SIG-M5 treated with dmso at 0.1 percent for 504 hours (cell line): ENCODE measurements around the gene WAPL.

Source experiments
- DNase-seq: peaks from one replicate; lab custom pipeline; 2025; ENCODE audit not compliant: unreplicated experiment; lab: John Stamatoyannopoulos, UW

WAPL gene

GRCh38 chr10:86415116-86415515, 106.5 kb downstream of the WAPL start:
- DNase-seq = no peak

DNA sequence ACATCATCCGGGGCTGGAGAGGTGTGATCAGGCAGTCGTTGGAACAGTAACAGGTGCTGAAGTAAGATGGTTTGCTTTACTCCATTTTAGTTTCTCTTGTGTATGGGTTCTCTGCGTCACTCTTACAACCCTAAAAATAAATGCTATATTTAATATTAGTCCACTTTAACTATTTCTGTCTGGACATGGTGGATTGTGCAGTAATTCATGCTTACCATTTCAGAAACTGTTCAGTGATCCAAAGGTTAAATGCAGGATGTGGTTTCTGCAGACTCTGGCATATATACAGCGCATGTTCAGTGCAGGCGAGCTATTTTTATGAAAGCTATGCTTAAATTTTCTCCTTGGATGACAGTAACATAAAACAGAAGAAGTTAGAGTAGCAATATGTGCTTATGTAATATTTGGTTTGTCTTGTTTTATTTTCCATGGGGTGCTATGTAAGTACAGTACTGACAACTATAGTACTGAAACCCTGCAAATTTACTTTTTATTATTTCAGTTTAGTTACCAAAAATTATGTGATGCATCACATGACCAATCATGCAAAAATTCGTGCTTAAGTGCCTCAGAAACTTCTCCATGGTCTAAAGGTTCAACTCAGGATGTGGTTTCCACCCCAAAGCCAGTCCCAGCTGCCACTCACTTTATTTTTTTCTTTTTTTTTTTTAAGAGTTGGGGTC, 108.4 kb downstream of the WAPL start:
- peak; percentile 37 for DNase-seq

DNA sequence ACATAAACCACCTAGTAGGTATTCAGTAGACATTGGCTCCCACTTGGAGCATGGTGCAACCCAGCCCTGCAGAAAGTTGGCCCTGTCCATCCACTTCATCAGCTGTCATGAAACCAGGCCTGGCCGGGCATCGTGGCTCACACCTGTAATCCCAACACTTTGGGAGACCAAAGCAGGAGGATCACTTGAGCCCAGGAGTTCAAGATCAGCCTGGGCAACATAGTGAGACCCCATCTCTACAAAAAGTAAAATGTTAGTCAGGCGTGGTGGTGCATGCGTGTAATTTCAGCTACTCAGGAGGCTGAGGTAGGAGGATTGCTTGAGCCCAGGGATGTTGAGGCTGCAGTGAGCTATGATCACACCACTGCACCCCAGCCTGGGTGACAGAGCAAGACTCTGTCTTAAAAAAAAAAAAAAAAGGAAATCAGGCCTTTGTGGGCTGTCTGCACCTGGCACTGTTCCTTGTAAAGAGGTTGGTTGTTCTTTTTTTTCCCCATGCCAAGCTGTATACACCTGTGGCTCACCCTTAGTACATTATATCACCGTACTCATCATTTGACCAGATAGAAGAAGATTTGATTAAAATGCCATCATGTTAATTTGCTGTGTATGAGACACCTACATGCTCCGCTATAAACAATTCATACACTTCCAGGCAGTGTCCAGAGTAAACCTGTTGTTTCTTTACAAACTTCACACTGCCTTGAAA, 109.6 kb downstream of the WAPL start:
- no peak for DNase-seq

DNA sequence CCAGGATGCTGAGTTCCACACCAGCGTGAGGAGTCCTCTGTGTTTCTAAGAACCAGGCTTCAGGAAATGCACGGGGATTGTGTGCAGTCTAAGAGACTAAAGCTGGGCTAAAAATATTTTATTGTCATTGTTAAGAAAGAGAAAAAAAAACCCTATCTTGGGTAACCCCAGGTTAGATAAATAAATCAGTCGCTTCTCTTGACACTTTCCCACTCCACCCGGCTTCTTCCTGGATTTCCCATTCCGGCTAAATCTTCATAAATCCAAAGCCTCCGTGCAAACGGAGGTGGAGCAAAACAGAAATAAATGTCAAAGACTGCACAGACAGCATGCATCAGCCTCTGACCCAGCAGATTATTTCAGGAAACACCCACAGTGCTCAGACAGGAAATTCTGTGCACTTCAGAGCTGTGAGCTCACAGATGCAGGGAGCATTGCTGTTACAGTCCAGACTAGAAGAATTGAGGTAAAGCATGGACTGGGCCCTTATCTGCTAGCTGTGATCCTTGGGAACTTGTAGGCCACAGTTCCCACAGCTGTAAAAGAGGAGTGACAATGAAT, 110.2 kb downstream of the WAPL start:
- peak; percentile 10 for DNase-seq

DNA sequence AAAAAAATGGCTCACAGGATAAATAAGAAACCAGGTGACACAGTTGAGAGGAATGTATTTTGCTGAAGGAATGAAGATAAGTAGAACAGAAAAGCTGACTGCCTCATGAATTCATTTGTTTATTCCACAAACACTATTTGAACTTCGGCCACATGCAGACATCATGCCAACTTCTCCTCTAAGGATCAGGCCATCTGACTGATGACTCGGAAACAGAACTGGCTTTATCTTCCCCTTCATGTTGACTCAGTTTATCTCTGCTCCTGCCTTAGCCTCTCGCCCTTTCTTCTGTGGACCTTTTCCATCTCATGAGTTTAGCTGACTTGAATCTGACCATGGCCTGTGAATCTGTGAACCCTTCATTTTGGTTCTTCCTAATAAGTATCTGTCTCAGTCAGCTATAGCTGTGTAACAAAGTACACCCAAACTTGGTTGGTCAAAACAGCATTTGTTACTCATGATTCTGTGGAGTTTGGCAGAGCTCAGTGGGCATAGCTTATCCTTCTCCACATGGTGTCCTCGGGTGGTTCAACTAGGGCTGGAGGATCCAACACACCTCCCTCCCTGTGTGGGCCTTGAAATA, 111.0 kb downstream of the WAPL start:
- no peak for DNase-seq

- no peak for DNase-seq
Measured at GRCh38 chr10:86409183-86409582, 112.4 kb downstream of the WAPL start.

DNA sequence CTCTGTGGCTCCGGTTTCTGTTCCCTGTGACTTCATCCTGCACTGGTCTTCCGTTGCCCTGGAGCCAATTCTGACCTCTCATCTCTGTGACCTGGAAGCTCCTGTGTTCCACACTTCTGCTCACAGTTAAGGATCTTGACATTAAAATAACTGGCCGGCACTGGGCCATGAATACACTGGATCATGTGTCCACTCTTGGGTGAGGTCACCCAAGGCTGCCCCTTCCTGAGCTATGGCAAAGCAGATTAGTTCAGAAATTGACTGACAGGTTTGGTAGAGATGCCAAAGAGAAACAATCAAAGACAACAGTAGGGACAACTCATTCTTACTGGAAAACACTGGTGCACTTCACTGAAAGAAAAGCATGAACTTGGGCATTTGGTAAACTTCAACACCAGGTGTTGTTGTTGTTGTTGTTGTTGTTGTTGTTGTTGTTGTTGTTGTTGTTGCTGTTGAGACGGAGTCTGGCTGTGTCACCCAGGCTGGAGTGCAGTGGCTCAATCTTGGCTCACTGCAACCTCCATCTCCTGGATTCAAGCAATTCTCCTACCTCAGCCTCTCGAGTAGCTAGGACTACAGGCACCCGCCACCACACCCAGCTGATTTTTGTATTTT, 118.3 kb downstream of the WAPL start:
- no peak for DNase-seq

DNA sequence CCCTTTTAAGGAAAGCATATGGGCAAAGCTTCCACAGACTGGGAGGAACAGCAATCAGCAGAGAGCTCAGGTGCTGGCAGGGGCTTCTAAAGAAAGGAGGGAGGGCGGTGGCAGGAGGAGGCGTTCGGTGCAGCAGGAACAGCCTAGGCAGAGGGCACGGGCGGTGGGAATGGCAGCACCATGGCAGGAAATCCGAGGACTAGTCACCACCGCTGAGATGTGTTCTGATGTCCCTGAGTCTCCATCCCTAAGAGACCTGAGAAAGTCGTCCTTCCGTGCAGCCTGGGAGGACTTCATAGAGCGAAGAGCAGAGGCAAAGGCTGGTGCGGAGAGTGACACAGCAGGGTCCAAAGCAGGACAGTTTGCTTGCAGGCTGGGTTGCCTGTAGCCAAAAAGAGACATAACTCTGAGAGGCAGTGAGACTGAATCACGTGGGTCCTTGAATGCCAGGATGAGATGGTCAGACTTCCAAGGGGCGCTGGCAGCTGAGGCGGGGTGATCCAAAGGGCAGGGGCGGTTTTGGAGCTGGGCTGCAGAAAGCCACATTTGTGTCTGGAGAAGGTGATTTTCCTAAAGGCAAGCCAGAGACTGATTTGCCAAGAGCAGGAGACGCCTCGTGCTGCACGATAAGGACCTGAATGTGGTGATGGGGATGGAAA, 119.2 kb downstream of the WAPL start:
- DNase-seq = no peak

- DNase-seq = no peak
Measured at GRCh38 chr10:86401588-86402282, 119.9 kb downstream of the WAPL start.

DNA sequence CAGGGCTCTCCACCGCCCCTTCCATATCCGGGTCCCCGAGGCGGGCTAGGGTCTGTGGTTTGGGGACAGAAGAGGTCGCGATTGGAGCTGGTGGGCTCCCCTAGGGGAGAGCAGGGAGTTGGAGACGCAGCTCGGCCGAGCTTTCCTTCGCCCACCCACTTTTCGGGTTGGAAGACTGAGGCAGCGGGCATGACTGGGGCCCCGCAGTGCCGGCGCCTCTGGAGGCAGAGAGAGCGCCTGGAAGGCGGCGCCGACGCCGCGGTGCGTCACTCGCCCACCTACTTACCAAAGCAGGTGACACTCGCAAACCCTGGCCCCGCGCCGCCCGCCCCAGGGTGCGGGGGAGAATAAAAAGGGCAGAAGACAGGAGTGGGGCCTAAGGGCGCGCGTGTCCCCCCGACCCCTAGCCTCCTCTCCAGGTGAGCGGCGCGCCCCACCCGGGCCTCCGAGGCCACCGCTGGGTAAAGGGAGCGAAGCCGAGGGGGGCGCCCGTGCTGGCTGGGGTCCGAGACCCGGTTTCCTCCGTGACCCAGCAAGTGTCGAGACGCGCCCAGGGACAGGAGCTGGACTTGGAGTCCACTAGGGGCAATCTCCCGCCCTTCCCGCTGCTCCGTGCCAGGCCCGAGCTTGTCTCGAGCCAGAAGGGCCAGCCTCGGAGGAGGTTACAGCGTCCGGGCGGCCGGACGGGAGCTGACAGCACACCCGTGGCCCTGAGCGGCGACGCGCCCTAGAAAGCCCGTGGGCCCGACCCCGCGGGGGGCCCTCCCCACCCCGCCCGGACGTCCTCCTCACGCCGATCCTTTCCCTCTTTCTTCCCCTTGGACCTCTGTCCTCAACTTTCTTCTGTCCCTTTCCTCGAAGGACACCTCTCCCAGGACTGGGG, 120.6 kb downstream of the WAPL start:
- no peak for DNase-seq

DNA sequence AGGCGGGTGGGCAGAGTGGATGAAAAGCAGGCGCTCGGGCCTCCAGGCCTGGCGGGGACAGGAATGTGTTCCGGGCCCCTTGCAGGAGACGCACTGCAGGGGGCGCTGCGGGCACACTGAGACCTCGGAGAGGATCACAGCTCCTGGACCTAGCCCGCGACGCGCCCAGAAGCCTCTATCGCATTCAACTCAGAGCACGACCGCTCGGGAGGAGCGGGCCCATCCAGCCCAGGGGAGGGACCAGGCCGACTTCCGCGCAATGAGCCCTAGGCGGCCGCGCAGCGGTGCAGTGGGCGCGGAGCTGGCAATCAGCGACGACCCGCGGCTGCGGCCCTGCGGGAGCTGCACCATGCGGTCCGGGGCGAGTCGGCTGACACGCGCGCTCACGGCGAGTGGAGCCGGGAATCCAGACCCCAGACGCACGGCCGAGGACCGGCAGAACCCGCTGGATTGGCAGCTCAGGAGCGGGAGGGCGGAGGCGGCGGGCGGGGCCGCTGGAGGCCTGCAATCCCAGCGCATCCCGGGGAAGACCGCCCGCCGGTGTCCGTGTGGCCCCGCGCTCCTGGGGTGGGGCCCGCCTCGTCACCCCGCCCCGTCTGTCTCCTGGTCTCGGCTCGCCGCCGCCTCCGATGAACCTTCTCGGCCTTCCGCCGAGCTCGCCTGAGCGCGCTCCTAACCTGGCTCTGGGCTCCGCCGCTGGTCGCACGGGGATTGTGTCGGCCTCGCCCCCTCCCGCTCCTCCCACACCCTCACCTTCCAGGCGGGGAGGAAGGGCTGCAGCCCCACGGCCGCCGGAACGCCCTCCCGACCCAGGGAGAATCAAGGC, 121.5 kb downstream of the WAPL start:
- DNase-seq = peak; percentile 83

DNA sequence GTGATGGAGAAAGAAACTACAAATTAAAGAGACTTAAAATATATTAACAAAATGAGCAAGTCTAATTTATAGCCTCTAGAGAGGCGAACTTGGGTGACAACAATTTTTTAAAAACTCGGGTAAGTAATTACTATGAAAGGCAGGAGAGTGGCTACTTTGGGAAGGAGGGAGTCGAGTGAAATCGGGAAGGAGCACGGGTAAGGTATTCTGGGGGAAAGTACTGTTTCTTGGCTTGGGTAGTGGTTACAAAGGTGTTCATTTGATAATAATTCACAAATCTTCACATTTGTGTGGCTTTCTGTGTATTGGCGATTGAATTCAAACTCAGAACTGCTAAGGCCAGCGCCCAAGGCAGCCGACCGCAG, 122.1 kb downstream of the WAPL start:
- DNase-seq = no peak

GRCh38 chr10:86397120-86397519, 124.5 kb downstream of the WAPL start:
- DNase-seq = no peak

GRCh38 chr10:86393862-86394455, 127.6 kb downstream of the WAPL start:
- no peak for DNase-seq

- no peak for DNase-seq
Measured at GRCh38 chr10:86393362-86393761, 128.2 kb downstream of the WAPL start.

GRCh38 chr10:86392723-86393094, 128.9 kb downstream of the WAPL start:
- no peak for DNase-seq

DNA sequence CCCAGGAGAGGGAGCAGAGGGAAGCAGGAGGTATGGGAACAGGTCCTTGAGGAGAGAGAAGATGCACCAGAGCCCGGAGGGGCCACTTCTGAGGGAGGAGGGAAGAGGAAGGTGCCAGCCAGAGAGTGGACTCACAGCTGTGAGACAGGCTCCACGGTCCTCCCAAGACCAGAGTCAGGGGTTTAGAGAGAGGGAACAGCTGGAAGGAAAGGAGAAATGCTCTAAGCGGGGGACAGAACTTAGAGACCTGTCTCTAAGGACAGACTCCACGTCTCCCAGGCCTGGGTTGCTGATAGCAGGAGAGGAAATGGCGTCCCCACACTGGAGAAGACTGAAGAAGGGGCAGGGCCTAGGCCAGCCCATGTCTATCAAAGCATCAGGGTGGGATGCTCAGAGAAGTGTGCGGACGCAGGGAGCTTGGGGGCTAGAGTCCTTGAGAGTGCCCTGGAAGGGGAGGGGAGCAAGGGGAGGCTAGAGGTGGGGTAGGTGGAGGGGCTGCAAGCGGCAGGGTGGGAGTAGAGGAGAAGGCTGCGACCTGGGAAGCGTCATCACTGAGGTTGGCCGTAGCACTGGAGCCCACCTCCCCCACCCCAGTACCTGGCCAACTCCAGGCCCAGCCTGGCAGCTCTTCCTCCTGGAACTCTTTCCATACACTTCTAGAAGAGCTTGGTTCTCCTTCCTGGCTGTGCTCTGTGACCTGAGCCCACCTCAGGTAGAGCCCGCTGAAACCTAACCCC, 129.4 kb downstream of the WAPL start:
- DNase-seq = no peak
